ENCODE measurements around the gene HRC. TPM values are rescaled to one million over a fixed set of nuclear protein-coding genes. Genes with fewer than 3 reads are reported as not detected.

The HRC gene
- total RNA-seq, 3 donors from 2014 or later = 0.73 to 1.9 (median 1.2) TPM

- ATAC-seq (peak; percentile 75), DNase-seq (peak; percentile 75 to 86 (median 75))
- intact Hi-C loops (cut with DNase I, micrococcal nuclease) = no loop called here
- H3K9me3 ChIP-seq = no peaks in the 10 kb centered on the region
- H3K4me3 ChIP-seq = peak within 1 kb of the TSS; percentile 57
- H3K36me3 ChIP-seq (ENCODE audit: low read depth) = no peaks in the 10 kb centered on the region
- TF ChIP-seq CTCF (IDR thresholded peaks at IDR 0.05) = peak; percentile 68
- peaks cover 21% of the 10 kb centered on the region for H3K4me1 ChIP-seq (ENCODE audit: low read depth)
Observed at GRCh38 chr19:49113762-49114629, 41.2 kb downstream of the HRC start, which contains the start of gene LIN7B. TSS of gene LIN7B (plus strand) at chr19:49114370. CDS start at chr19:49114405, 35 bp downstream.

- intact Hi-C loops (cut with DNase I, micrococcal nuclease) = no loop called here
- Histone ChIP-seq H3K4me1 (ENCODE audit: low read depth) (peaks cover 7% of the 10 kb centered on the region), H3K36me3 (ENCODE audit: low read depth) (no peaks in the 10 kb centered on the region), H3K4me3 (no peak overlapping the region), H3K9me3 (no peaks in the 10 kb centered on the region)
- DNase-seq (no peak), ATAC-seq (no peak)
- TF ChIP-seq CTCF (IDR thresholded peaks at IDR 0.05) = no peak
Observed at GRCh38 chr19:49111218-49111998, 43.8 kb downstream of the HRC start.

- intact Hi-C loops (cut with DNase I, micrococcal nuclease) = no loop called here
- no peak for ATAC-seq
- Histone ChIP-seq H3K4me3 (no peak overlapping the region), H3K36me3 (ENCODE audit: low read depth) (no peaks in the 10 kb centered on the region), H3K4me1 (ENCODE audit: low read depth) (peaks cover 4% of the 10 kb centered on the region), H3K9me3 (no peaks in the 10 kb centered on the region)
- DNase-seq = no peak
- TF ChIP-seq CTCF (IDR thresholded peaks at IDR 0.05) = no peak
Observed at GRCh38 chr19:49110567-49110966, 44.6 kb downstream of the HRC start.

GRCh38 chr19:49109569-49110233 lies 45.5 kb downstream of the HRC start:
- Histone ChIP-seq H3K36me3 (ENCODE audit: low read depth) (no peaks in the 10 kb centered on the region), H3K4me1 (ENCODE audit: low read depth) (peaks cover 4% of the 10 kb centered on the region), H3K4me3 (no peak overlapping the region), H3K9me3 (no peaks in the 10 kb centered on the region)
- intact Hi-C loops (cut with DNase I, micrococcal nuclease) = no loop called here
- no peak for ATAC-seq
- TF ChIP-seq CTCF (IDR thresholded peaks at IDR 0.05) = no peak
- DNase-seq = no peak

GRCh38 chr19:49109051-49109450 lies 46.1 kb downstream of the HRC start:
- ATAC-seq = no peak
- DNase-seq = no peak
- intact Hi-C loops (cut with DNase I, micrococcal nuclease) = no loop called here
- no peak for TF ChIP-seq CTCF (IDR thresholded peaks at IDR 0.05)
- Histone ChIP-seq H3K4me1 (ENCODE audit: low read depth) (peaks cover 4% of the 10 kb centered on the region), H3K36me3 (ENCODE audit: low read depth) (no peaks in the 10 kb centered on the region), H3K9me3 (no peaks in the 10 kb centered on the region), H3K4me3 (no peak overlapping the region)

Measured in mucosa of descending colon (tissue), 3 donors.